DMS114 treated with DMSO at 0.1 percent for 48 hours (cell line): ENCODE measurements around the gene ABCA5.

ENCODE experiments used
- DNase-seq: peaks from one replicate; lab custom pipeline; 2025; ENCODE audit not compliant: unreplicated experiment; lab: John Stamatoyannopoulos, UW

The ABCA5 gene

GRCh38 chr17:69269131-69269998, 57.6 kb downstream of the ABCA5 start:
- no peak for DNase-seq

- DNase-seq = no peak
These were observed 58.4 kb downstream of the ABCA5 start for GRCh38 chr17:69268543-69269014.

- DNase-seq = no peak
These were observed 59.7 kb downstream of the ABCA5 start for GRCh38 chr17:69267219-69267618.

DNA sequence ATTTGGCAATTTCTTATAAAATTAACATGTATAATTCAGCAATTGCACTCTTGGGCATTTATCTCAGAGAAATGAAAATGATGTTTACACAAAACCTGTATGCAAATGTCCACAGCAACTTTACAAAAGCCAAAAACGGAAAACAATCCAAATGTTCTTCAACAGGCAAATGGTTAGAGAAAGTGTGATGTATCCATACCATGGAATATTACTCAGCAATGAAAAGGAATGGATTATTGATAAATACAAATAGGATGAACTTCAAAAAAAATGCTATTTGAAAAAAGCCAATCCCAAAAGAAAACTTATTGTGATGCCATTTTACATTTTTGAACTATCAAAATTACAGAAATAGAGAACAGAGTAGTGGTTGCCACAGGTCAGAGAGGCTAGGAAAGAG, 61.1 kb downstream of the ABCA5 start:
- no peak for DNase-seq

GRCh38 chr17:69254187-69254586, 72.7 kb downstream of the ABCA5 start:
- no peak for DNase-seq

DNA sequence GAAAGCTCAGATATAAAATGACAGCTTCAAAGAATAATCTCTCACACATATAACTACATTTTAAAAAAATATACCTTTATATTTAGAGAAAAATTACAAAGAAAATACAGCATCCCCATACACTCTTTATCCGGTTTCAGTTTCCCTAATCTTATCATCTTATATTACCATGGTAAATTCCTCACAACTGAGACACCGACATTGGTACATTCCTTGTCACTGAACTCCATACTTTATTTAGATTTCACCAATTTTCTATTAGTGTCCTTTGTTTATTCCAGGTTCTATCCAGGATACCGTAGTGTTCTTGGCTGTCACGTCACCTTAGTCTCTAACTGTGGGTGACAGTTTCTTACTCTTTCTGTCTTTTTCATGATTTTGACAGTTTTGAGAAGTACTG, 76.3 kb downstream of the ABCA5 start:
- DNase-seq = no peak

GRCh38 chr17:69246726-69247375, 80.1 kb downstream of the ABCA5 start:
- peak; percentile 52 for DNase-seq

GRCh38 chr17:69246202-69246601, 80.7 kb downstream of the ABCA5 start:
- no peak for DNase-seq

DNA sequence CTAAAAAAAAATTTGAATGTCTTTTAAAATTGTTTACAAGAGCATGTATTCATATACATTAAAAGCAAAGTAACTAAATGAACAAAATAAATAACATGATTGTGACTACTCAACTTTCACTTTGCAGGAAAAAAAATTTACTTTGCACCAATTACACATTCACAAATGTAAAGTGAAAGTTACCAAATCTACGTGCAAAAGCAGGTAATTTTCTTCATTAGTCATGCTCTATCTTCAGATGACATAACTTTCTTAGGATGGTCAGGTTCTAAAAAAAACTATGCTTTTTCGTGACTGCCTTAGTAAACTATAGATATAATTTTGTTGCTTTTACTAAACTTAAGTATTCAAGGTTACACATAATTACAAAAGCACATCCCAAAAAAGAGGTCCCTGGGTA, 81.3 kb downstream of the ABCA5 start:
- no peak for DNase-seq

DNA sequence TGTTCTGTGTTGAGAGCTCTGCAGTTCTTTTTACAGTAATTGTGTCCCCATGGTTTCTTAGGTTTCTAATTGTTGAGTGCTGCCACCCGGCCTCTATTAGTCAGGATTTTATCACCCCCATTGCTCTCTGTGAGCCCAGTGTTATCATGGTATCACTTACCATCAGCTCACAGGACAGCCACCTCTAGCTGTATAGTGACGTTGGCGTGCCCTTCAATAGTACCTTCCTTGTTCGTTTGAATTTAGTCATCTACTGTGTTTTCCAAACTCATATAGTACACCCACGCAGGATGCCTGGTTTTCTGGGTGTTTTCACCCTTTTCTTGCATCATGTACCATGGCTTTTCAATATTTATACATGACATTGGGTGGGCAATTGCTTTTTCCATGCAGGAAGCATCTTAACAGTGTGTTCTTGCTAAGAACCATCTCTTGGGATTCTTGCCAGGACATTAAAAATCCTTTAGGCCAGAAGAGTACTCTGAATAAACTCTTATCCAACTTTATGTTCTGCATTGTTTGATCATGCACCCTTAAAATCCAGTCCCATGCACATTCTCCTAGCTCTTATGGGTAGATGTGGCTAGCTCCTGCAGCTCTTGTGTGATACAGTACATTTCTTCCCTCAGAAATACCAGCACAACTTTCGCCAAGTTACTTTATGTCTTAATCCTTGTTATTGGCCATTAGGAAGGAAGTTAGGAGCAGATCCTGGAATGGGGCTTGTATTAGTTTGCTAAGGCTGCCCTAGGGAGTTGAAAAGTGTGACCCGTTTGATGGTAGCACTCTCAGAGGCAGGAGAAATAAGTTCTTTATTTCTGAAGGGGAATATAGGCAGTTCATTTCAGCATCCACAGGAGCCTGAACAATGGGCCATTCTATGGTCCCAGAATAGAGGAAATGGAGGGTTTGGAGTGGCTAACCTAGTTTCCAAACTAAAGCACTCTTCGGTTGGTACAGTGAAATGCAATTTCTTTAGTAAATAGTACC, 87.0 kb downstream of the ABCA5 start:
- no peak for DNase-seq

DNA sequence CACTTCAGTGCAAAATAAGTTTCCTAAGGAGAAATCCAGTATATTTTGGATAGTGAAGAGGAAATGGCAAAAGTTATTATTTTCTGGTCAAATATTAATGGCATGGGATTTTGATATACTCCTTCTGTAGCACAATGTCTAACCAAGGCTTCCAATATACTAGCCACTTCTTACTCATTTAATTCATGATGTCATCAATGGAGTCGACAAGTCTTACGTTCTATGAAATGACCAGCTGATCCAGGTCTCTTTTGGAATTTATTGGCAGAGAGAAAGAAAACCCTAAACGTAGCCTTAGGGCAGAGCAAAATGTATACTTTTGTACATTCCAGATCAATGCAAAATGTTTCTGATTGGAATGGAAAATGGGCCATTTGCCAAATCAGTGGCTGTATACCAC, 90.0 kb downstream of the ABCA5 start:
- DNase-seq = no peak

DNA sequence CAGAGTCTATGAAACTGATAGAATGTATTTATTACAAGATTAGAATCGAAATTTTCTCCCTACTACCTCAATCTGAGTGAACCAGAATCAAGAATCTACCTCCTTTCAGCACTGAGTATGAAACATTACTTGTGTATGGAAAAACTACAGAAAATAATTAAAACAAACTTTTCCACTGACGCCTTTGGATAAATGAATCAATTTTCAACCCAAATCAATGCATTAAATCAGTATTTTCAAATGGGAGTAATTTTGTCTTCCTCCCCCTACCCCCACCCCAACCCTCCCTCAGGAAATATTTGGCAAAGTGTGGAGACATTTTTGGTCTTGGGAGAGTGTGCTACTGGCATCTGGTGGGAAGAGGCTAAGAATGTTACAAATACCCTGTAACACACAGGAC, 90.5 kb downstream of the ABCA5 start:
- DNase-seq = no peak

GRCh38 chr17:69235338-69236058, 91.4 kb downstream of the ABCA5 start:
- peak; percentile 65 for DNase-seq

GRCh38 chr17:69232650-69233049, 94.3 kb downstream of the ABCA5 start:
- DNase-seq = no peak

- no peak for DNase-seq
These were observed 95.4 kb downstream of the ABCA5 start for GRCh38 chr17:69231521-69231920.

DNA sequence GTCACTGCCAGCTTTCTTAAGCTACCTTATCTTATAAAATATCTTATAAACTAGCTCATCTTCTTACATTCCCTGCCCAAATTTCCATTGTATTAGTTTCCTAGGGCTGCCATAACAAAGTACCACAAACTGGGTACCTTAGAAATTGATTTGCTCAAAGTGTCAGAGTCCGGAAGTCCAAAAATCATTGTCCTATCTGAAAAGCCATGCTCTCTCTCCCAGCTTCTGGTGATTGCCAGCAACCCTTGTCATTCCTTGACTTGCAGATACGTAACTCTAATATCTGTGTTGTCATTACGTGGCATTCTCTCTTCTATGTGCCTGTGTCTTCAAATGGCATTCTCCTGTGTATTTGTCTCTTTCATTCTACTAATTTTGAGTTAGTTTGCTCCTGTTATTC, 96.0 kb downstream of the ABCA5 start:
- no peak for DNase-seq

DNA sequence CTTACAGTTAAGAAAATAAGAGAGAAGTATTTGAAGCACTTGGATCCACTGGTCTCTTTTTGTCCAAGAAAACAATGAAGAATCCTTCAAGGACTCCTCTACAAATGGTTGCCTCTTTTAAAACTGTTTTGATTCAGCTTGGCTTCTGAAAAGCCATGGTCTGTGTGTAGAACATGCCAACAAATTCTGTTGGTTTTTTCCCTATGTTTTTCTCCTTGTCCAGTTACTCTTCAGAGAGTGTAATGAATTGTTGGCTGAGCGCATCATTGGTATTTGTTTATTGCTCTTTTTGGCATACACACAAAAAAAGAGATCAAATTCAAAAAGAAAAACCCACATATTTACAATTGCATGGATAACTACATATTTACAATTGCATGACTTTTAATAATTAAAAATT, 98.4 kb downstream of the ABCA5 start, which contains the start of gene ABCA10:
Gene ABCA10 (minus strand): TSS at position 249 of the 400 bp plus-strand sequence. CDS start 3,466 bp downstream, outside the sequence.
- no peak for DNase-seq

GRCh38 chr17:69228018-69228417, 98.9 kb downstream of the ABCA5 start:
- DNase-seq = no peak

GRCh38 chr17:69227541-69227940, 99.4 kb downstream of the ABCA5 start:
- no peak for DNase-seq

- DNase-seq = no peak
These were observed 103.1 kb downstream of the ABCA5 start for GRCh38 chr17:69223809-69224208.
